ENCODE results near the gene MBD3L2B.

Gene MBD3L2B

DNA sequence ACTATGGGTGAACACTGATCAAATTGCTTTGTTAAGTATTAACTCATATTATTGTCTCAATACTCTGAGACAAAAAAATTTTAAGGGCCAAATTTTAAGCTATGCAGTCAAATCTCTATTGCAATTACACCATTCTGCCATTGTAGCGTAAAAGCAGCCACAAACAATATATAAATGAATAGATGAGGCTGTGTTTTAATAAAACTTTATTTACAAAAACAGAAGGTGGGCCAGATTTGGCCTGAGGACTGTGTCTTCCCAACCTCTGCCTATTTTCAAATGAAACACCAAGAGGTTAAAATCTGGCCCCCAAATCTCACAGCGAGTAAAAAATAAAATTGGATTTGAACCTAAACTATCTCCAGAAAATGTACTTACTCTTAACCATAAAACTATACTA is 51.7 kb downstream of the MBD3L2B start:
- Histone ChIP-seq H3K9ac (ENCODE audit: low read length) (no peak overlapping the region), H3K9me3 (ENCODE audit: insufficient read depth, low read length) (no peaks in the 10 kb centered on the region), H2AFZ (ENCODE audit: low read depth, low read length) (no peak overlapping the region), H3K4me2 (ENCODE audit: low read length) (no peak overlapping the region), H3K79me2 (ENCODE audit: low read length) (no peaks in the 10 kb centered on the region), H3K27me3 (ENCODE audit: low read depth, low read length) (no peaks in the 10 kb centered on the region; the same call in 1 of the 2 replicates), H3K4me3 (ENCODE audit: low read length) (no peak overlapping the region), H3K27ac (ENCODE audit: low read length) (no peak overlapping the region), H4K20me1 (ENCODE audit: insufficient read depth, low read length) (no peaks in the 10 kb centered on the region), H3K36me3 (replicated peaks; ENCODE audit: low read depth, low read length) (no peaks in the 10 kb centered on the region), H3K4me1 (ENCODE audit: low read length) (peaks cover 3% of the 10 kb centered on the region; the same call in 1 of the 2 replicates)
- TF ChIP-seq CTCF (IDR thresholded peaks at IDR 0.05; ENCODE audit: low read depth, low read length) (no peak), EZH2phosphoT487 (IDR thresholded peaks at IDR 0.05; ENCODE audit: low read depth) (no peak)
